Liver (tissue), 3 donors: Measurements from ENCODE around the gene EXOC2.

ENCODE experiments used
- ATF3 ChIP-seq: IDR thresholded peaks from 2 replicates; pipeline ENCODE4 v1.6.1; 2016; ENCODE audit warnings: antibody characterized with exemption
- CTCF ChIP-seq: fragments of 150-350 bp; IDR thresholded peaks from 2 replicates; pipeline ENCODE4 v1.5.1; 2017; ENCODE audit warnings: improper control_type of control experiment, low read depth, low read length; ENCODE audit not compliant: missing input control
- MAX ChIP-seq: IDR thresholded peaks from 2 replicates; pipeline ENCODE4 v1.6.1; 2016; ENCODE audit warnings: antibody characterized with exemption
- RAD21 ChIP-seq, 2 donors: IDR thresholded peaks; 2 replicates each; pipeline ENCODE4 v1.6.1; 2016; ENCODE audit warnings: antibody characterized with exemption in 2 of 2, mild to moderate bottlenecking in 2 of 2
- REST ChIP-seq: IDR thresholded peaks from 2 replicates; pipeline ENCODE4 v1.6.1; 2016; ENCODE audit warnings: antibody characterized with exemption, mild to moderate bottlenecking
- RXRA ChIP-seq, 2 donors: IDR thresholded peaks; 2 replicates each; pipeline ENCODE4 v1.6.1; 2017 to 2018; ENCODE audit warnings: antibody characterized with exemption in 2 of 2, mild to moderate bottlenecking in 1 of 2
- YY1 ChIP-seq: IDR thresholded peaks from 2 replicates; pipeline ENCODE4 v1.6.1; 2016; ENCODE audit warnings: antibody characterized with exemption, mild to moderate bottlenecking
- ZBTB33 ChIP-seq: IDR thresholded peaks from 2 replicates; pipeline ENCODE4 v1.6.1; 2016; ENCODE audit warnings: antibody characterized with exemption
- donor health status: healthy.
- donor health status: healthy.

GRCh38 chr6:620950-621349 is 72.0 kb downstream of the EXOC2 start:
- TF ChIP-seq ZBTB33, result no peak
- TF ChIP-seq CTCF, result no peak
- no peak for TF ChIP-seq MAX
- TF ChIP-seq ATF3, result no peak
- no peak for TF ChIP-seq YY1
- TF ChIP-seq REST, result no peak
- TF ChIP-seq RAD21 (IDR thresholded peaks at IDR 0.05), result no peak
- no peak for TF ChIP-seq RXRA (IDR thresholded peaks at IDR 0.05)
